Bronchus fibroblast of lung (primary cell): ENCODE measurements around the gene FAM13B. TPM values are rescaled to one million over a fixed set of nuclear protein-coding genes. Genes with fewer than 3 reads are reported as not detected.

ENCODE experiments used
- total RNA-seq: library from RNA; depleted of rRNA; stranded (reverse); fragments of >200 nt; gene quantifications from 2 replicates; pipeline ENCODE4 v1.2.3, GENCODE V29; 2015

The FAM13B gene
- 1.9 and 4.2 TPM in 2 replicates for total RNA-seq

GRCh38 chr5:138032572-138033385 is at the start of gene FAM13B:
Gene FAM13B (minus strand): TSS chr5:138033079. CDS start chr5:138019111, 13,968 bp downstream.

GRCh38 chr5:137888863-137889759 is 143.8 kb downstream of the FAM13B start, which contains the start of gene PKD2L2:
Gene PKD2L2 (plus strand): TSS chr5:137889457. CDS start chr5:137889492, 35 bp downstream.

Other genes starting within 250 kb of the FAM13B start
- gene MYOT, start 165.2 kb downstream of the FAM13B start, total RNA-seq: not detected in 2 replicates
- not detected in 2 replicates for gene PKD2L2, start 143.6 kb downstream of the FAM13B start, total RNA-seq
- gene WNT8A, start 51.0 kb upstream of the FAM13B start, total RNA-seq: not detected in 2 replicates
- 0.84 and 1.6 TPM in 2 replicates for gene NME5, start 106.3 kb upstream of the FAM13B start, total RNA-seq
- 30.9 and 31.3 TPM in 2 replicates for gene BRD8, start 145.6 kb upstream of the FAM13B start, total RNA-seq
- 103 and 105 TPM in 2 replicates for gene KIF20A, start 146.0 kb upstream of the FAM13B start, total RNA-seq
- gene CDC23, start 180.2 kb upstream of the FAM13B start, total RNA-seq: 16.2 and 17.0 TPM in 2 replicates
- not detected in 2 replicates for gene GFRA3, start 241.5 kb upstream of the FAM13B start, total RNA-seq